SK-N-SH (cell line): ENCODE results near the gene TOMT.

Experiments
- CHD2 ChIP-seq: fragments of 150-350 bp; IDR thresholded peaks from 2 replicates; pipeline ENCODE4 v1.6.1; 2018; ENCODE audit warnings: low read length; ENCODE audit not compliant: partially characterized antibody
- CTCF ChIP-seq: fragments of 200-600 bp; sonication (generic); IDR thresholded peaks from 2 replicates; pipeline ENCODE4 v1.6.1; 2017; ENCODE audit warnings: antibody characterized with exemption, mild to moderate bottlenecking, moderate library complexity
- ELF1 ChIP-seq: IDR thresholded peaks from 2 replicates; pipeline ENCODE4 v1.4.0; 2012
- EP300 ChIP-seq, 2 experiments: IDR thresholded peaks; 2 replicates each; pipeline versions ENCODE4 v1.4.0 to v1.6.1; 2012; ENCODE audit warnings: borderline replicate concordance in 1 of 2, low read depth in 1 of 2, low read length in 1 of 2
- MEF2A ChIP-seq: IDR thresholded peaks from 2 replicates; pipeline ENCODE4 v1.4.0; 2012; ENCODE audit warnings: low read depth, borderline replicate concordance
- NRF1 ChIP-seq: IDR thresholded peaks from 2 replicates; pipeline ENCODE4 v1.6.1; 2012; ENCODE audit warnings: low read depth, mild to moderate bottlenecking, low read length
- POLR2AphosphoS5 ChIP-seq: IDR thresholded peaks from 2 replicates; pipeline ENCODE4 v1.6.1; 2012; ENCODE audit warnings: low read depth, low read length
- RAD21 ChIP-seq: IDR thresholded peaks from 2 replicates; pipeline ENCODE4 v1.6.1; 2012; ENCODE audit warnings: mild to moderate bottlenecking, low read length
- RXRA ChIP-seq: IDR thresholded peaks from 2 replicates; pipeline ENCODE4 v1.4.0; 2012; ENCODE audit warnings: low read depth, mild to moderate bottlenecking, borderline replicate concordance
- USF1 ChIP-seq: IDR thresholded peaks from 2 replicates; pipeline ENCODE4 v1.4.0; 2012; ENCODE audit warnings: low read depth, borderline replicate concordance
- YY1 ChIP-seq: IDR thresholded peaks from 2 replicates; pipeline ENCODE4 v1.4.0; 2012; ENCODE audit warnings: low read depth, mild to moderate bottlenecking
- ZBTB33 ChIP-seq: IDR thresholded peaks from 2 replicates; pipeline ENCODE4 v1.4.0; 2012; ENCODE audit warnings: low read depth, borderline replicate concordance

DNA sequence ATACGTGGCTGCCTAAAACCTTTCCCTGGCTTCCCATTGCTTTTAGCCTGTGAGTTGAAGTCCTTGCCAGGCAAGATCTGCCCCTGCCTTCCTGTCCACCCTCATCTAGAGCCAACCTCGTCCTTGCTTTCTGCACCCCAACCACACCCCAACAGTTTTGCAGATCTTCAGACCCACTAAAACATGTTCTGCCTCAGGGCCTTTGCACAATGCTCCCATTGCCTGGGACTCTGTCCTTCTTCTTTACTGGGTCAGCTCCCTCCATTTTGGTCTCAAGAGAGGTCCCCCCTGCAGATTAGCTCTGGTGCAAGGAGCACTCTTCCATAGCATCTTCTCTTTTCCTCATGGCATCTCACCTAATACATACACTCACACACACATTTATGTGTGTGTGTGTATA is 15.2 kb downstream of the TOMT start:
- TF ChIP-seq YY1 (no peak), CTCF (no peak), CHD2 (no peak), POLR2AphosphoS5 (no peak), ELF1 (no peak), RXRA (no peak), USF1 (no peak), EP300 (IDR thresholded peaks at IDR 0.05; ENCODE audit: borderline replicate concordance in 1 of 2, low read depth in 1 of 2, low read length in 1 of 2) (no peak), ZBTB33 (no peak), NRF1 (no peak), MEF2A (no peak), RAD21 (no peak)
